Measurements from ENCODE around the gene DCN.

DNA sequence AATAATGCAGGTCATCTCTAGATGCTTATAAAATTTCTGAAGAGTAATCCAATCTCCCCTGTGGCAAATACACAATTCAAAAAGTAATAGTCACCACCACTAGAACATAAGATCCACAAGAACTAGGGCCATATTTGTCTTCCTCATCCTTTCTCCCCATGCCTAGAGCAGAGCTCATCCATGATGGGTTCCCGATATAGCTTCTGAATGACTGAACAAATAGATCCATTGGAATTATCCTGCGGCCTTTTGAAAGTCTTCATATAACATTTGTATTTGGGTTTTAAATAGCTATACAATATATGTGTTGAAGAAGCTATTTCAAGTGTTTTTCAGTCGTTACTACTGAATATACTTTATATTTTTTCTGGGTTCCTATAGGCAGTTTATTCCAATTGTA lies 5.7 kb downstream of the DCN start:
- TF ChIP-seq, protein P1, sequence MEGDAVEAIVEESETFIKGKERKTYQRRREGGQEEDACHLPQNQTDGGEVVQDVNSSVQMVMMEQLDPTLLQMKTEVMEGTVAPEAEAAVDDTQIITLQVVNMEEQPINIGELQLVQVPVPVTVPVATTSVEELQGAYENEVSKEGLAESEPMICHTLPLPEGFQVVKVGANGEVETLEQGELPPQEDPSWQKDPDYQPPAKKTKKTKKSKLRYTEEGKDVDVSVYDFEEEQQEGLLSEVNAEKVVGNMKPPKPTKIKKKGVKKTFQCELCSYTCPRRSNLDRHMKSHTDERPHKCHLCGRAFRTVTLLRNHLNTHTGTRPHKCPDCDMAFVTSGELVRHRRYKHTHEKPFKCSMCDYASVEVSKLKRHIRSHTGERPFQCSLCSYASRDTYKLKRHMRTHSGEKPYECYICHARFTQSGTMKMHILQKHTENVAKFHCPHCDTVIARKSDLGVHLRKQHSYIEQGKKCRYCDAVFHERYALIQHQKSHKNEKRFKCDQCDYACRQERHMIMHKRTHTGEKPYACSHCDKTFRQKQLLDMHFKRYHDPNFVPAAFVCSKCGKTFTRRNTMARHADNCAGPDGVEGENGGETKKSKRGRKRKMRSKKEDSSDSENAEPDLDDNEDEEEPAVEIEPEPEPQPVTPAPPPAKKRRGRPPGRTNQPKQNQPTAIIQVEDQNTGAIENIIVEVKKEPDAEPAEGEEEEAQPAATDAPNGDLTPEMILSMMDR (IDR thresholded peaks at IDR 0.05; ENCODE audit: borderline replicate concordance, extremely low read depth, low read length, poor library complexity, severe bottlenecking) = no peak
- TF ChIP-seq EZH2 (IDR thresholded peaks at IDR 0.05; ENCODE audit: borderline replicate concordance, low read depth, low read length, severe bottlenecking) = no peak
